Mesenchymal stem cell (in vitro differentiated cells and primary cell): ENCODE data around the gene GRK6.

Experiments used
- DNase-seq: peaks from one replicate; pipeline ENCODE4 v3.0.0-alpha.2; 2013
- H2AFZ ChIP-seq: one replicate; pipeline ENCODE4 v1.6.1; 2013; ENCODE audit warnings: low read depth, mild to moderate bottlenecking, control low read depth, inconsistent platforms, low read length, moderate library complexity
- H2AK5ac ChIP-seq: 2 replicates; pipeline ENCODE4 v1.6.1; 2013; ENCODE audit warnings: low read length, moderate library complexity, mild to moderate bottlenecking, inconsistent platforms; ENCODE audit not compliant: severe bottlenecking
- H2BK120ac ChIP-seq: one replicate; pipeline ENCODE4 v1.6.1; 2013; ENCODE audit warnings: low read depth, mild to moderate bottlenecking, inconsistent platforms, low read length, moderate library complexity
- H2BK12ac ChIP-seq, 2 experiments: one replicate each; pipeline ENCODE4 v1.6.1; 2013; ENCODE audit warnings: inconsistent platforms in 2 of 2, low read length in 2 of 2, mild to moderate bottlenecking in 2 of 2, moderate library complexity in 2 of 2, control low read depth in 1 of 2
- H2BK15ac ChIP-seq: one replicate; pipeline ENCODE4 v1.6.1; 2013; ENCODE audit warnings: mild to moderate bottlenecking, low read depth, inconsistent platforms; ENCODE audit not compliant: poor library complexity, severe bottlenecking
- H2BK5ac ChIP-seq: 2 replicates; pipeline ENCODE4 v1.6.1; 2013; ENCODE audit warnings: low read depth, mild to moderate bottlenecking, low read length, control low read depth, inconsistent platforms; ENCODE audit not compliant: poor library complexity, severe bottlenecking
- H3K14ac ChIP-seq, 2 experiments: one replicate each; pipeline ENCODE4 v1.6.1; 2013; ENCODE audit warnings: inconsistent platforms in 2 of 2, low read length in 2 of 2, control low read depth in 1 of 2, mild to moderate bottlenecking in 1 of 2, moderate library complexity in 1 of 2
- H3K18ac ChIP-seq, 2 experiments: one replicate each; pipeline ENCODE4 v1.6.1; 2013; ENCODE audit warnings: inconsistent platforms in 2 of 2, low read length in 2 of 2, control low read depth in 1 of 2, low read depth in 1 of 2, mild to moderate bottlenecking in 1 of 2
- H3K23ac ChIP-seq, 2 experiments: one replicate each; pipeline ENCODE4 v1.6.1; 2013; ENCODE audit warnings: inconsistent platforms in 2 of 2, low read length in 2 of 2, mild to moderate bottlenecking in 2 of 2, moderate library complexity in 2 of 2, control low read depth in 1 of 2
- H3K27ac ChIP-seq: 2 replicates; pipeline ENCODE4 v1.5.1; 2013; ENCODE audit warnings: mild to moderate bottlenecking, moderate library complexity, low read length, control low read depth, inconsistent platforms; ENCODE audit not compliant: poor library complexity, severe bottlenecking
- H3K27me3 ChIP-seq, 2 experiments: 2 replicates each; pipeline versions ENCODE4 v1.6.1 to v1.7.0; 2013; ENCODE audit warnings: low read length in 2 of 2, mild to moderate bottlenecking in 2 of 2, moderate library complexity in 2 of 2, control low read depth in 1 of 2, inconsistent platforms in 1 of 2; ENCODE audit not compliant: control insufficient read depth in 1 of 2, insufficient read depth in 1 of 2
- H3K36me3 ChIP-seq, 2 experiments: 2 replicates each; pipeline versions ENCODE4 v1.6.1 to v1.7.0; 2013; ENCODE audit warnings: low read length in 2 of 2, control low read depth in 1 of 2, inconsistent platforms in 1 of 2, low read depth in 1 of 2, mild to moderate bottlenecking in 1 of 2; ENCODE audit not compliant: insufficient read depth in 2 of 2, control insufficient read depth in 1 of 2
- H3K4ac ChIP-seq, 2 experiments: one replicate each; pipeline ENCODE4 v1.6.1; 2013; ENCODE audit warnings: inconsistent platforms in 2 of 2, low read length in 2 of 2, mild to moderate bottlenecking in 2 of 2, moderate library complexity in 2 of 2, control low read depth in 1 of 2, low read depth in 1 of 2
- H3K4me1 ChIP-seq: 2 replicates; pipeline ENCODE4 v1.6.1; 2013; ENCODE audit warnings: low read depth, low read length, control low read depth; ENCODE audit not compliant: control insufficient read depth, insufficient read depth
- H3K4me2 ChIP-seq: 2 replicates; pipeline ENCODE4 v1.6.1; 2013; ENCODE audit warnings: low read length, mild to moderate bottlenecking, inconsistent platforms; ENCODE audit not compliant: poor library complexity, severe bottlenecking
- H3K4me3 ChIP-seq, 2 experiments: 2 replicates each; pipeline versions ENCODE4 v1.5.1 to v1.7.0; 2013; ENCODE audit warnings: low read length in 2 of 2, mild to moderate bottlenecking in 2 of 2, control low read depth in 1 of 2, low read depth in 1 of 2; ENCODE audit not compliant: insufficient read depth in 1 of 2
- H3K79me1 ChIP-seq: replicated peaks from 2 replicates; pipeline ENCODE4 v1.6.1; 2013; ENCODE audit warnings: mild to moderate bottlenecking, control low read depth, low read length, inconsistent platforms; ENCODE audit not compliant: poor library complexity, severe bottlenecking
- H3K9ac ChIP-seq: 2 replicates; pipeline ENCODE4 v1.7.0; 2013; ENCODE audit warnings: mild to moderate bottlenecking, low read length, moderate library complexity
- H3K9me3 ChIP-seq: 2 replicates; pipeline ENCODE4 v1.7.0; 2013; ENCODE audit warnings: mild to moderate bottlenecking, low read length; ENCODE audit not compliant: control insufficient read depth
- H4K8ac ChIP-seq: one replicate; pipeline ENCODE4 v1.6.1; 2013; ENCODE audit warnings: inconsistent platforms, mild to moderate bottlenecking, low read length, moderate library complexity
- H4K91ac ChIP-seq: one replicate; pipeline ENCODE4 v1.6.1; 2013; ENCODE audit warnings: mild to moderate bottlenecking, low read length, inconsistent platforms
- WGBS: methylation state at CpG from one replicate; pipeline ENCODE4 v1.1.7; 2013; ENCODE audit warnings: mixed read lengths; 5-methylcytosine and 5-hydroxymethylcytosine counted together

Gene GRK6

DNA sequence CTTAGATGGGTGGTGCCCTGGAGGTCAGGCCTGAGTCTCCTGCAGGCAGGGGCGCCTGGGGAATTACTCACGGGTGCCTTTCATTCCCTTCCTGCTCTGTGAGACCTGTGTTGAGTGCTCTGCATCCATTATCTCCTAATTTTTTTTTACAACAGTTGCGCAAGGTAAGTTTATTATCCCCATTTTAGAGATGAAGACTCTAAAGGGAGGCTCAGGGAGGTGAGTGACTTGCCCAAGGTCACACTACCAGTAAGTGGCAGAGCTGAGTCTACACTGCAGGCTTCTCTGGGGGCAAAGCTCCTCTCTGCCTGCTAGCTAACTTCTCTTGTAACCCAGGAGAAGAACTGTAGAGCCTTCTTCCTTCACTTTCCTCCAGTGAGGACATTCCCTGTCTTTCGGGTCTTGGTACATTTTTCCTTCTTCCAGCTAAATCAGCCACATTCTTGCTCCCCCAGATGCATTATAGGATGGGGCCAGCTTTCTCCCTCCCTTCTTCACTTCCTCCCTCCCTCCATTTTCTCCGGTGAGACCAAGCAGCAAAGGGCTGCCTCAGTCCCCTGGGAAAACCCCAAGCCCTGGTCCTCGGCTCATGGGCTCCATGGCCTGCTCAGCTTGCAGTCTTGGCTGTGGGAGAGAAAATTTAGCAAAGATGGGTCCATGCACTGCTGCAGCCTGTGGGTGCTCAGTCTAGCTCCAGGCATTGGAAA is 21.9 kb downstream of the GRK6 start:
- Histone ChIP-seq H3K4me3 (peak overlapping the region in 1 of 2 experiments; percentile 66), H4K91ac (no peak overlapping the region), H3K27me3 (peaks cover 0 to 10% of the 10 kb centered on the region in 2 experiments), H2BK12ac (no peak overlapping the region), H2AK5ac (no peak overlapping the region), H4K8ac (no peak overlapping the region), H3K4ac (no peak overlapping the region), H2BK5ac (no peak overlapping the region), H3K79me1 (peaks cover 15% of the 10 kb centered on the region), H3K36me3 (peaks cover 0 to 26% of the 10 kb centered on the region in 2 experiments), H2AFZ (no peak overlapping the region), H2BK120ac (no peak overlapping the region), H3K4me2 (no peak overlapping the region), H3K27ac (peak overlapping the region; percentile 81), H3K9ac (no peak overlapping the region), H3K18ac (no peak overlapping the region), H3K14ac (no peak overlapping the region), H3K4me1 (peaks cover 31% of the 10 kb centered on the region), H3K9me3 (no peaks in the 10 kb centered on the region), H2BK15ac (peak overlapping the region; percentile 13), H3K23ac (no peak overlapping the region)
- 76% methylated on average over 6 of the region's 6 CpGs for WGBS
- no peak for DNase-seq

DNA sequence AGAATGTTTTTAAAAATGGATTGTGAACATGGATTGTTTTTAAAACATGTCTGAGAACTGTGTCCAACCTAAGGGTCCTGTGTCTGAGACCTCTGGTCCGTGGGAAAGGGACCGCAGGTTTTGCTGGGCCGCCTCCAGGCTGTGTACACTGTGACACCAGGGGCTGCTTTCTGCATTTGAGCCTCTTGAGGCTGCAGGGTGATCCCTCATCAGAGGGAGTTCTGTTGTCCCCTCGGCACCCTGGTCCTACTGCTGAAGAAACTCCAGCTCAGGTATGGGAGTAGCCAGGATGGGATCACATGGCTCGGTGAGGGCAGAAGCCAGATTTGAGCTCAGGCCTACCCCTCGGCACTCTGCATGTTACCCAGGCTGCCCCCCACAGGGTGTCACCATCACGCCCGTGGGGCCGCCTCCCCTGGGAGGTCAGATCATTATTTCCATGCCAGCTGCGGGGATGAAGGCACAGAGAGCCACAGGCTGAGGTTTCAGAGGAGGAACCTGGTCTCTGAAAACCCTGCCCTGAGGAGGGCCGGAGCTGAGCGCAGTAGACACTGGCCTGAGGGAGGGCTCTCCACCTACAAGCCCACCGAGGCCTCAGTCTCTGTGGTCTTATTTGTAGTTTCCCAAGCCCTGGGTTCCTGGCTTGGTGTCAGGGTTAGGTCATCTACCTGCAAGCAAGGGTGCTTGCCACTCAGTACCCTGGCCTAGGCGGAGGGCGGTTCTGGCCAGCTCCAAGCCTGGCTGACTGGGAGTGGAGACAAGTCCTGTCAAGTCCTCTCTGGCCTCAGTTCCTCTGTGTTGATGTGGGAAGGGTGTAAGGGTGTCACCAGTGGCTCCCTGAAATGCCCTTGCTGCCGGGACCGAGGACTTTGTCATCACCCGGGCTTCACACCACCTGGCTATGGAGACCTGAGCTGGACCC is 22.9 kb downstream of the GRK6 start:
- H2BK15ac ChIP-seq, result no peak overlapping the region
- no peak overlapping the region for H3K18ac ChIP-seq
- peaks cover 36% of the 10 kb centered on the region for H3K4me1 ChIP-seq
- WGBS, result 97% methylated on average over 18 of the region's 18 CpGs
- H3K23ac ChIP-seq, result no peak overlapping the region
- no peak overlapping the region for H3K27ac ChIP-seq
- peak overlapping the region in 1 of 2 experiments; percentile 11 for H2BK12ac ChIP-seq
- peaks cover 0 to 10% of the 10 kb centered on the region in 2 experiments for H3K27me3 ChIP-seq
- H2BK5ac ChIP-seq, result no peak overlapping the region
- H2AFZ ChIP-seq, result no peak overlapping the region
- peak overlapping the region; percentile 37 for H4K91ac ChIP-seq
- peaks cover 15% of the 10 kb centered on the region for H3K79me1 ChIP-seq
- no peaks in the 10 kb centered on the region for H3K9me3 ChIP-seq
- no peak overlapping the region for H3K4me3 ChIP-seq
- H2AK5ac ChIP-seq, result no peak overlapping the region
- no peak overlapping the region for H3K14ac ChIP-seq
- no peak overlapping the region for H3K4me2 ChIP-seq
- H3K9ac ChIP-seq, result no peak overlapping the region
- DNase-seq, result no peak
- H3K36me3 ChIP-seq, result peaks cover 0 to 20% of the 10 kb centered on the region in 2 experiments
- no peak overlapping the region for H4K8ac ChIP-seq
- H2BK120ac ChIP-seq, result no peak overlapping the region
- H3K4ac ChIP-seq, result peak overlapping the region in 1 of 2 experiments; percentile 21

DNA sequence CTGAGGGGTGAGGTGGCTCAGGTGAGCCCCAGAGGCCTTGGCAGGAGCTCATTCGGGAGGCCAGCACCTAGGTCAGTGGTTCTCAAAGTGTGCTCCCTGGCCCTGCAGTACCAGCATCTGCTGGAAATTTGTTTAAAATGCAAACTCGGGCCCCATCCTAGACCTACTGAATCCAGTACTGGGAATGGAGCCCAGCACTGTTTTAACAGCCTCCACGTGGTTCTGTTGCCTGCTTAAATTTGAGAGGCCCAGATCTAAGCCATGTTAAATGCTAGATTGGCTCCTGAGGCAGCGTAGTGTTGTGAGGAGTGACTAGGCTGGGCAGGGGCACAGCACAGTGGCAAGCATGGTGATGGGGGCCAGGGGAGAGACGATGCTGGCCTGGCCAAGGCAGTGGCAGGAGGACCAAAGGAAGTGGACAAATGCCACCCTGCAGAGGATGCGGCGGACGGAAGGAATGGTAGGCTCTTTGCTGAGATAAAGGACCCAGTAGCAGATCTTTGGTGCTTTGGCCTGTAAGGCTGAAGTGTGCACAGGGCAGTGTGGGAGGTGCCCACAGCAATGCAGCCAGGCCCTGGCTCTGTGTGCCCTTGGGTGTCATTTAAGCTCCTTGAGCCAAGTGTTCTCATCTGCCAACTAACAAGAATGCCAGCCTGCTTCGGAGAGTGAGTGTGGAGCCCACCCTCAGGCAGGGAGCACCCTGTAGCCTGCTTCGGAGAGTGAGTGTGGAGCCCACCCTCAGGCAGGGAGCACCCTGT is 24.4 kb downstream of the GRK6 start:
- H3K4ac ChIP-seq, result no peak overlapping the region
- H3K23ac ChIP-seq, result no peak overlapping the region
- H4K91ac ChIP-seq, result no peak overlapping the region
- peaks cover 0 to 24% of the 10 kb centered on the region in 2 experiments for H3K36me3 ChIP-seq
- no peak overlapping the region for H2AFZ ChIP-seq
- H3K18ac ChIP-seq, result no peak overlapping the region
- H2BK12ac ChIP-seq, result peak overlapping the region in 1 of 2 experiments; percentile 34
- peaks cover 43% of the 10 kb centered on the region for H3K4me1 ChIP-seq
- no peak overlapping the region for H3K27ac ChIP-seq
- no peak overlapping the region for H2BK15ac ChIP-seq
- H2BK5ac ChIP-seq, result no peak overlapping the region
- H2BK120ac ChIP-seq, result no peak overlapping the region
- no peaks in the 10 kb centered on the region for H3K9me3 ChIP-seq
- no peak overlapping the region for H3K4me3 ChIP-seq
- no peak overlapping the region for H4K8ac ChIP-seq
- H3K79me1 ChIP-seq, result peaks cover 15% of the 10 kb centered on the region
- no peaks in the 10 kb centered on the region for H3K27me3 ChIP-seq
- no peak overlapping the region for H2AK5ac ChIP-seq
- 94% methylated on average over 10 of the region's 10 CpGs for WGBS
- no peak overlapping the region for H3K14ac ChIP-seq
- no peak overlapping the region for H3K4me2 ChIP-seq
- no peak for DNase-seq
- no peak overlapping the region for H3K9ac ChIP-seq
